ENCODE data around the gene ARMC3.

DNA sequence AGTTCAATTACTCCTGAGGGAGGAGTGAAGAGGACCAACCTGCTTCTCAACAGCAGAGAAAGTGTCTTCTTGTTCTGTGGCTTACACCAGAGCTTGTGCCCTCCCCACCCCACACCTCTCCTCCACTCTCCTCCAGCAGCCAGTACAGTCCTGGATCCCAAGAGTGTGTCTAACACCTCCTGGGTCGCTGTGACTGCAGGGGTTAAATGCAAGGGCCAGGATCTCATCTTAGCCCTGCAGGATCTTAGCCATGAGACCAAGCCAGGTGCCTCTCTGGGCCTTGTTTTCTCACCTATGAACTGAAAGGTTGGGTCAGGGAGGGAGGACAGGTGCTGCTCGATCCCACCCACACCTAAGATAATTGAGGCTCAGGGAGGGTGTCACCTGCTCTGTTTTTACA lies 133.1 kb downstream of the ARMC3 start:
- TF ChIP-seq, protein P1, sequence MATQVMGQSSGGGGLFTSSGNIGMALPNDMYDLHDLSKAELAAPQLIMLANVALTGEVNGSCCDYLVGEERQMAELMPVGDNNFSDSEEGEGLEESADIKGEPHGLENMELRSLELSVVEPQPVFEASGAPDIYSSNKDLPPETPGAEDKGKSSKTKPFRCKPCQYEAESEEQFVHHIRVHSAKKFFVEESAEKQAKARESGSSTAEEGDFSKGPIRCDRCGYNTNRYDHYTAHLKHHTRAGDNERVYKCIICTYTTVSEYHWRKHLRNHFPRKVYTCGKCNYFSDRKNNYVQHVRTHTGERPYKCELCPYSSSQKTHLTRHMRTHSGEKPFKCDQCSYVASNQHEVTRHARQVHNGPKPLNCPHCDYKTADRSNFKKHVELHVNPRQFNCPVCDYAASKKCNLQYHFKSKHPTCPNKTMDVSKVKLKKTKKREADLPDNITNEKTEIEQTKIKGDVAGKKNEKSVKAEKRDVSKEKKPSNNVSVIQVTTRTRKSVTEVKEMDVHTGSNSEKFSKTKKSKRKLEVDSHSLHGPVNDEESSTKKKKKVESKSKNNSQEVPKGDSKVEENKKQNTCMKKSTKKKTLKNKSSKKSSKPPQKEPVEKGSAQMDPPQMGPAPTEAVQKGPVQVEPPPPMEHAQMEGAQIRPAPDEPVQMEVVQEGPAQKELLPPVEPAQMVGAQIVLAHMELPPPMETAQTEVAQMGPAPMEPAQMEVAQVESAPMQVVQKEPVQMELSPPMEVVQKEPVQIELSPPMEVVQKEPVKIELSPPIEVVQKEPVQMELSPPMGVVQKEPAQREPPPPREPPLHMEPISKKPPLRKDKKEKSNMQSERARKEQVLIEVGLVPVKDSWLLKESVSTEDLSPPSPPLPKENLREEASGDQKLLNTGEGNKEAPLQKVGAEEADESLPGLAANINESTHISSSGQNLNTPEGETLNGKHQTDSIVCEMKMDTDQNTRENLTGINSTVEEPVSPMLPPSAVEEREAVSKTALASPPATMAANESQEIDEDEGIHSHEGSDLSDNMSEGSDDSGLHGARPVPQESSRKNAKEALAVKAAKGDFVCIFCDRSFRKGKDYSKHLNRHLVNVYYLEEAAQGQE (IDR thresholded peaks at IDR 0.05), result no peak
- TF ChIP-seq, protein P2, sequence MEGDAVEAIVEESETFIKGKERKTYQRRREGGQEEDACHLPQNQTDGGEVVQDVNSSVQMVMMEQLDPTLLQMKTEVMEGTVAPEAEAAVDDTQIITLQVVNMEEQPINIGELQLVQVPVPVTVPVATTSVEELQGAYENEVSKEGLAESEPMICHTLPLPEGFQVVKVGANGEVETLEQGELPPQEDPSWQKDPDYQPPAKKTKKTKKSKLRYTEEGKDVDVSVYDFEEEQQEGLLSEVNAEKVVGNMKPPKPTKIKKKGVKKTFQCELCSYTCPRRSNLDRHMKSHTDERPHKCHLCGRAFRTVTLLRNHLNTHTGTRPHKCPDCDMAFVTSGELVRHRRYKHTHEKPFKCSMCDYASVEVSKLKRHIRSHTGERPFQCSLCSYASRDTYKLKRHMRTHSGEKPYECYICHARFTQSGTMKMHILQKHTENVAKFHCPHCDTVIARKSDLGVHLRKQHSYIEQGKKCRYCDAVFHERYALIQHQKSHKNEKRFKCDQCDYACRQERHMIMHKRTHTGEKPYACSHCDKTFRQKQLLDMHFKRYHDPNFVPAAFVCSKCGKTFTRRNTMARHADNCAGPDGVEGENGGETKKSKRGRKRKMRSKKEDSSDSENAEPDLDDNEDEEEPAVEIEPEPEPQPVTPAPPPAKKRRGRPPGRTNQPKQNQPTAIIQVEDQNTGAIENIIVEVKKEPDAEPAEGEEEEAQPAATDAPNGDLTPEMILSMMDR (IDR thresholded peaks at IDR 0.05; ENCODE audit: low read depth, low read length, missing input control), result no peak
- TF ChIP-seq RAD21 (IDR thresholded peaks at IDR 0.05), result no peak
- no peak for TF ChIP-seq TAF1 (conservative IDR thresholded peaks at IDR 0.05)
- TF ChIP-seq YY1 (IDR thresholded peaks at IDR 0.05), result no peak
- TF ChIP-seq GABPA (IDR thresholded peaks at IDR 0.05 in 1 of 2, conservative IDR thresholded peaks at IDR 0.05 in 1 of 2), result no peak
- TF ChIP-seq, protein P3, sequence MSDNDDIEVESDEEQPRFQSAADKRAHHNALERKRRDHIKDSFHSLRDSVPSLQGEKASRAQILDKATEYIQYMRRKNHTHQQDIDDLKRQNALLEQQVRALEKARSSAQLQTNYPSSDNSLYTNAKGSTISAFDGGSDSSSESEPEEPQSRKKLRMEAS (IDR thresholded peaks at IDR 0.05), result no peak
- TF ChIP-seq JUND (IDR thresholded peaks at IDR 0.05), result no peak

All from liver (tissue), 3 donors.